WERI-Rb-1 (cell line): ENCODE results near the gene IGSF9.

ENCODE experiments used
- DNase-seq: peaks from one replicate; pipeline ENCODE4 v3.0.0-alpha.2; 2020
- H3K27ac ChIP-seq: fragments of 250-450 bp; sonication (Bioruptor Pico); 2 replicates; pipeline ENCODE4 v1.5.1; 2020; ENCODE audit warnings: mild to moderate bottlenecking, moderate library complexity
- H3K27me3 ChIP-seq: fragments of 250-450 bp; sonication (Bioruptor Pico); 2 replicates; pipeline ENCODE4 v1.5.1; 2021; ENCODE audit warnings: mild to moderate bottlenecking, low read depth, moderate library complexity; ENCODE audit not compliant: insufficient read depth, severe bottlenecking
- H3K36me3 ChIP-seq: fragments of 250-450 bp; sonication (Bioruptor Pico); 2 replicates; pipeline ENCODE4 v1.5.1; 2020; ENCODE audit warnings: mild to moderate bottlenecking, moderate library complexity
- H3K4me3 ChIP-seq: 2 replicates; pipeline ENCODE4 v1.5.1; 2011; ENCODE audit warnings: low read depth, mild to moderate bottlenecking, control low read depth, low read length
- H3K9me3 ChIP-seq: fragments of 250-450 bp; sonication (Bioruptor Pico); 2 replicates; pipeline ENCODE4 v1.5.1; 2021; ENCODE audit warnings: mild to moderate bottlenecking, moderate library complexity; ENCODE audit not compliant: severe bottlenecking
- CTCF ChIP-seq: IDR thresholded peaks from 2 replicates; pipeline ENCODE4 v1.5.1; 2011; ENCODE audit warnings: low read depth, mild to moderate bottlenecking, control low read depth, inconsistent platforms, low read length

IGSF9 gene

GRCh38 chr1:159970932-159971342 lies 25.5 kb upstream of the IGSF9 start:
- Histone ChIP-seq H3K27ac (no peak overlapping the region), H3K36me3 (no peaks in the 10 kb centered on the region), H3K9me3 (no peaks in the 10 kb centered on the region), H3K4me3 (no peak overlapping the region), H3K27me3 (no peaks in the 10 kb centered on the region)
- DNase-seq, result no peak
- TF ChIP-seq CTCF, result no peak

GRCh38 chr1:159968901-159969300 lies 23.5 kb upstream of the IGSF9 start:
- no peak for DNase-seq
- H3K36me3 ChIP-seq, result no peaks in the 10 kb centered on the region
- no peak overlapping the region for H3K27ac ChIP-seq
- no peak overlapping the region for H3K4me3 ChIP-seq
- H3K27me3 ChIP-seq, result no peaks in the 10 kb centered on the region
- TF ChIP-seq CTCF, result no peak
- H3K9me3 ChIP-seq, result no peaks in the 10 kb centered on the region

DNA sequence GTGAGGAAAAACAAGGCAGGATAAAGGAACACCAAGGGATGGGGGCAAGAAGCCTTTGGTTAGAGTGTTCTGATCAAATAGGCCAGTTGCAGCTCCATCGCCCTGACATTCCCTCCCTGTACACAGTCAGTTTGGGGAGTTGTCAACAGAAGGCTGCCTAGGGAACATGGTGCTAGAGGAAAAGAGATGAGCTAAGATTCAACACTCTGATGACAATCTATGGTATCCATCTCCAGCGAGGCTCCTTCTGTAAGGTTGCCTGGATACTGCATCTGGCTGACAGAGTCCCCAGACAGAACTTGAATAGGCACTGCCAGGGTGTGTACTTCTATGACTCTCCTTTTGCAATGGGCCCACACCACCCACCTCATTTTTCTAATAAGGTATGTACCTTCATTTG lies 19.9 kb upstream of the IGSF9 start:
- DNase-seq, result no peak
- Histone ChIP-seq H3K27me3 (no peaks in the 10 kb centered on the region), H3K4me3 (no peak overlapping the region), H3K9me3 (no peaks in the 10 kb centered on the region), H3K27ac (no peak overlapping the region), H3K36me3 (no peaks in the 10 kb centered on the region)
- TF ChIP-seq CTCF, result no peak

- no peak overlapping the region for H3K27ac ChIP-seq
- no peak overlapping the region for H3K4me3 ChIP-seq
- no peak for DNase-seq
- no peak for TF ChIP-seq CTCF
- H3K36me3 ChIP-seq, result no peaks in the 10 kb centered on the region
- no peaks in the 10 kb centered on the region for H3K27me3 ChIP-seq
- no peaks in the 10 kb centered on the region for H3K9me3 ChIP-seq
Measured at GRCh38 chr1:159964144-159964543, 18.7 kb upstream of the IGSF9 start.

DNA sequence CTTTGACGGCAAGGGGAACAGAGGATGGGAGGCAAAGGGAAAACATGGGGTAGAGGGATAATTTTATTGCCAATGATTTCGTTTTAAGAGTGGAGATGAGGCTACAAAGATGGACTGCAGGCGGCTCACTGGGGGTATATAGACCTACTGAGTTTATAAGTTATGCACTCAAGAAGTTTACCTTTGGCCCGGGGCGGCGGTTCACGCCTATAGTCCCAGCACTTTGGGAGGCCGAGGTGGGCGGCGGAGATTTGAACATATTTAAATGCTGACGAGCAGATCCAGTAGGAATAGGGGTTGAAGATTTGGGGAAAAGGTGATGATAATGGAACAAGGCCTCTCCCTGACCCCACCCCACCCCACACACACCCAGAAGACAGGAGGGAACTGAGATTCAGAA lies 16.8 kb upstream of the IGSF9 start:
- H3K36me3 ChIP-seq, result no peaks in the 10 kb centered on the region
- DNase-seq, result no peak
- no peak for TF ChIP-seq CTCF
- no peaks in the 10 kb centered on the region for H3K27me3 ChIP-seq
- no peak overlapping the region for H3K27ac ChIP-seq
- H3K9me3 ChIP-seq, result no peaks in the 10 kb centered on the region
- no peak overlapping the region for H3K4me3 ChIP-seq

DNA sequence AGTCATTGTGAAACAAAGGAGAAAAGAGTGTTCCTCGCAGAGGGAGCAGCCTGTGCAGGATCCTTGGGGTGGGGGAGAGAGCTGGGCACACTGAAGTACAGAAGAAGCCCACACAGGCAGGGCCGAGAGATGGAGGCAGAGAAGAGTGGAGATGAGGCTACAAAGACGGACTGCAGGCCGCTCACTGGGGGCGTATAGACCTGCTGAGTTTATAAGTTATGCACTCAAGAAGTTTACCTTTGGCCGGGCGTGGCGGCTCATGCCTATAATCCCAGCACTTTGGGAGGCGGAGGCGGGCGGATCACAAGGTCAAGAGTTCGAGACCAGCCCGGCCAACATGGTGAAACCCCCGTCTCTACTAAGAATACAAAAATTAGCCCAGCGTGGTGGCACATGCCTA lies 16.2 kb upstream of the IGSF9 start:
- Histone ChIP-seq H3K27ac (no peak overlapping the region), H3K27me3 (no peaks in the 10 kb centered on the region), H3K4me3 (no peak overlapping the region), H3K9me3 (no peaks in the 10 kb centered on the region), H3K36me3 (no peaks in the 10 kb centered on the region)
- no peak for TF ChIP-seq CTCF
- DNase-seq, result no peak
